ENCODE measurements around the gene FKBP10. TPM values are rescaled to one million over a fixed set of nuclear protein-coding genes. Genes with fewer than 3 reads are reported as not detected.

FKBP10 gene
- 235 and 246 TPM in 2 replicates for total RNA-seq

GRCh38 chr17:41812381-41813151 is at the start of gene FKBP10:
Gene FKBP10 (plus strand): TSS chr17:41813004. CDS start chr17:41813035, 31 bp downstream.

GRCh38 chr17:41786227-41787020 is 26.4 kb upstream of the FKBP10 start, which contains the start of gene JUP:
Gene JUP (minus strand): TSS chr17:41786711. CDS start chr17:41771854, 14,857 bp downstream.

GRCh38 chr17:41811549-41812380 is 1.0 kb upstream of the FKBP10 start, which contains the start of gene P3H4:
Gene P3H4 (minus strand): TSS chr17:41811949. CDS start chr17:41811915, 34 bp downstream.

GRCh38 chr17:41835800-41836549 is 23.2 kb downstream of the FKBP10 start, which contains the start of gene NT5C3B:
Gene NT5C3B (minus strand): TSS chr17:41836232. CDS start chr17:41836193, 39 bp downstream.

GRCh38 chr17:41837761-41838538 is 25.1 kb downstream of the FKBP10 start, which contains the start of gene KLHL10:
Gene KLHL10 (plus strand): TSS chr17:41837825. CDS start chr17:41837933, 108 bp downstream.

GRCh38 chr17:41864836-41865595 is 52.2 kb downstream of the FKBP10 start, which contains the start of gene KLHL11:
Gene KLHL11 (minus strand): TSS chr17:41865423. CDS start chr17:41865370, 53 bp downstream.

Other genes starting within 250 kb of the FKBP10 start
- gene KRT9, start 240.9 kb upstream of the FKBP10 start, total RNA-seq, result not detected in 2 replicates
- gene KRT14, start 226.1 kb upstream of the FKBP10 start, total RNA-seq, result not detected in 2 replicates
- gene KRT16, start 200.2 kb upstream of the FKBP10 start, total RNA-seq, result not detected in 2 replicates
- gene KRT17, start 188.4 kb upstream of the FKBP10 start, total RNA-seq, result 0.89 and 3.7 TPM in 2 replicates
- 86.2 and 95.7 TPM in 2 replicates for gene EIF1, start 124.1 kb upstream of the FKBP10 start, total RNA-seq
- not detected in 2 replicates for gene GAST, start 100.7 kb upstream of the FKBP10 start, total RNA-seq
- under 0.01 TPM in 1 of 2 replicates, not detected in the other for gene HAP1, start 78.4 kb upstream of the FKBP10 start, total RNA-seq
- gene JUP, start 26.3 kb upstream of the FKBP10 start, total RNA-seq, result 31.1 and 32.8 TPM in 2 replicates
- 48.6 and 53.4 TPM in 2 replicates for gene P3H4, start 1.1 kb upstream of the FKBP10 start, total RNA-seq
- 58.7 and 65.0 TPM in 2 replicates for gene NT5C3B, start 23.2 kb downstream of the FKBP10 start, total RNA-seq
- gene KLHL10, start 24.8 kb downstream of the FKBP10 start, total RNA-seq, result 0.17 TPM in 1 of 2 replicates, not detected in the other
- 10.6 and 11.6 TPM in 2 replicates for gene KLHL11, start 52.4 kb downstream of the FKBP10 start, total RNA-seq
- 445 and 520 TPM in 2 replicates for gene ACLY, start 105.9 kb downstream of the FKBP10 start, total RNA-seq
- gene ODAD4, start 117.6 kb downstream of the FKBP10 start, total RNA-seq, result 0.45 and 2.0 TPM in 2 replicates
- gene CNP, start 153.8 kb downstream of the FKBP10 start, total RNA-seq, result 54.5 and 60.2 TPM in 2 replicates
- gene DNAJC7, start 204.4 kb downstream of the FKBP10 start, total RNA-seq, result 49.8 and 51.8 TPM in 2 replicates
- 40.2 and 41.3 TPM in 2 replicates for gene NKIRAS2, start 207.1 kb downstream of the FKBP10 start, total RNA-seq
- 0.17 and 0.30 TPM in 2 replicates for gene C17orf113, start 237.6 kb downstream of the FKBP10 start, total RNA-seq